HEK293 (cell line): ENCODE results near the gene TAP2.

Experiments
- KLF1 ChIP-seq: fragments of 450-650 bp; formaldehyde crosslinking; IDR thresholded peaks from 2 replicates; pipeline ENCODE4 v1.5.1; 2016; ENCODE audit warnings: missing biosample characterization, missing genetic modification characterization
- MYNN ChIP-seq: fragments of 450-650 bp; formaldehyde crosslinking; IDR thresholded peaks from 2 replicates; pipeline ENCODE4 v1.5.1; 2016; ENCODE audit warnings: missing biosample characterization, missing genetic modification characterization, borderline replicate concordance
- RBAK ChIP-seq: fragments of 450-650 bp; formaldehyde crosslinking; IDR thresholded peaks from 2 replicates; pipeline ENCODE4 v1.5.1; 2016; ENCODE audit warnings: missing biosample characterization, missing genetic modification characterization
- TCF7L2 ChIP-seq: IDR thresholded peaks from 2 replicates; pipeline ENCODE4 v1.6.1; 2011; ENCODE audit warnings: low read depth, mild to moderate bottlenecking, inconsistent platforms, low read length, moderate library complexity, borderline replicate concordance
- WT1 ChIP-seq: fragments of 450-650 bp; formaldehyde crosslinking; IDR thresholded peaks from 2 replicates; pipeline ENCODE4 v1.5.1; 2016; ENCODE audit warnings: missing biosample characterization, missing genetic modification characterization
- ZBTB21 ChIP-seq: fragments of 450-650 bp; formaldehyde crosslinking; IDR thresholded peaks from 2 replicates; pipeline ENCODE4 v1.5.1; 2017; ENCODE audit warnings: missing biosample characterization, missing genetic modification characterization
- ZFP41 ChIP-seq: fragments of 450-650 bp; formaldehyde crosslinking; IDR thresholded peaks from 2 replicates; pipeline ENCODE4 v1.5.1; 2016; ENCODE audit warnings: missing biosample characterization, missing genetic modification characterization, borderline replicate concordance
- ZNF114 ChIP-seq: fragments of 450-650 bp; formaldehyde crosslinking; IDR thresholded peaks from 2 replicates; pipeline ENCODE4 v1.5.0; 2017; ENCODE audit warnings: missing biosample characterization, missing genetic modification characterization
- ZNF24 ChIP-seq: fragments of 450-650 bp; formaldehyde crosslinking; IDR thresholded peaks from 2 replicates; pipeline ENCODE4 v1.5.1; 2016; ENCODE audit warnings: missing biosample characterization, missing genetic modification characterization
- ZNF311 ChIP-seq: fragments of 450-650 bp; formaldehyde crosslinking; IDR thresholded peaks from 2 replicates; pipeline ENCODE4 v1.5.1; 2017; ENCODE audit warnings: missing biosample characterization, missing genetic modification characterization, borderline replicate concordance
- TF ChIP-seq, protein P1 (sequence below): fragments of 450-650 bp; formaldehyde crosslinking; IDR thresholded peaks from 2 replicates; pipeline ENCODE4 v1.5.1; 2017; ENCODE audit warnings: missing biosample characterization, missing genetic modification characterization
- TF ChIP-seq, protein P2 (sequence below): fragments of 450-650 bp; formaldehyde crosslinking; IDR thresholded peaks from 2 replicates; pipeline ENCODE4 v1.5.1; 2016; ENCODE audit warnings: missing biosample characterization, missing genetic modification characterization
- TF ChIP-seq, protein P3 (sequence below): fragments of 450-650 bp; formaldehyde crosslinking; IDR thresholded peaks from 2 replicates; pipeline ENCODE4 v1.5.1; 2016; ENCODE audit warnings: missing biosample characterization, missing genetic modification characterization
- TF ChIP-seq, protein P4 (sequence below): sonication (generic); formaldehyde crosslinking; IDR thresholded peaks from 2 replicates; pipeline ENCODE4 v1.8.1; 2022; ENCODE audit warnings: mild to moderate bottlenecking, moderate library complexity, missing genetic modification reagents

DNA sequence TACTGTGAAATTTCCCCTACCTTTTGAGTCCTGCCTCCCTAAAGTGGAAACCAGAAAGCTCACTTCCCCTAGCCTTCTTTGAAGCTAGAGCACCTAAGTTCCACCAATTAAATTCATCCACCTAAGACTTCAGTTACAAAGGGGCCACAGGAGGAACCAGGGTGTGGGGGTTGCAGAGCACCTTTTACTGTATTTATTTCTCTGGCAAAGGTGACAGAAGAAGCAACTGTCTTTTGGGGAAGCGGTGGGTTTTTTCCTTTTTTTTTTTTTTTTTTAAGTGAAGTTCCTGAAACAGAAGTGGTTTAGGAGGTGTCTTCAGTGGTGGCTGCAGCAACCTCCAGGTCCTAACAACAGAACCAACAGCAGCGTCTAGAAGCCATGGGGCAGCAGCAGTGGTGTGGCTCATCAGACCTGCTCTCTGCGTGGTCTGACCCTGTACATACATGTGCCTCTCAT, 28.5 kb upstream of the TAP2 start:
- TF ChIP-seq, protein P1, sequence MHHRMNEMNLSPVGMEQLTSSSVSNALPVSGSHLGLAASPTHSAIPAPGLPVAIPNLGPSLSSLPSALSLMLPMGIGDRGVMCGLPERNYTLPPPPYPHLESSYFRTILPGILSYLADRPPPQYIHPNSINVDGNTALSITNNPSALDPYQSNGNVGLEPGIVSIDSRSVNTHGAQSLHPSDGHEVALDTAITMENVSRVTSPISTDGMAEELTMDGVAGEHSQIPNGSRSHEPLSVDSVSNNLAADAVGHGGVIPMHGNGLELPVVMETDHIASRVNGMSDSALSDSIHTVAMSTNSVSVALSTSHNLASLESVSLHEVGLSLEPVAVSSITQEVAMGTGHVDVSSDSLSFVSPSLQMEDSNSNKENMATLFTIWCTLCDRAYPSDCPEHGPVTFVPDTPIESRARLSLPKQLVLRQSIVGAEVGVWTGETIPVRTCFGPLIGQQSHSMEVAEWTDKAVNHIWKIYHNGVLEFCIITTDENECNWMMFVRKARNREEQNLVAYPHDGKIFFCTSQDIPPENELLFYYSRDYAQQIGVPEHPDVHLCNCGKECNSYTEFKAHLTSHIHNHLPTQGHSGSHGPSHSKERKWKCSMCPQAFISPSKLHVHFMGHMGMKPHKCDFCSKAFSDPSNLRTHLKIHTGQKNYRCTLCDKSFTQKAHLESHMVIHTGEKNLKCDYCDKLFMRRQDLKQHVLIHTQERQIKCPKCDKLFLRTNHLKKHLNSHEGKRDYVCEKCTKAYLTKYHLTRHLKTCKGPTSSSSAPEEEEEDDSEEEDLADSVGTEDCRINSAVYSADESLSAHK (tag by site-specific recombination): no peak
- TF ChIP-seq, protein P2, sequence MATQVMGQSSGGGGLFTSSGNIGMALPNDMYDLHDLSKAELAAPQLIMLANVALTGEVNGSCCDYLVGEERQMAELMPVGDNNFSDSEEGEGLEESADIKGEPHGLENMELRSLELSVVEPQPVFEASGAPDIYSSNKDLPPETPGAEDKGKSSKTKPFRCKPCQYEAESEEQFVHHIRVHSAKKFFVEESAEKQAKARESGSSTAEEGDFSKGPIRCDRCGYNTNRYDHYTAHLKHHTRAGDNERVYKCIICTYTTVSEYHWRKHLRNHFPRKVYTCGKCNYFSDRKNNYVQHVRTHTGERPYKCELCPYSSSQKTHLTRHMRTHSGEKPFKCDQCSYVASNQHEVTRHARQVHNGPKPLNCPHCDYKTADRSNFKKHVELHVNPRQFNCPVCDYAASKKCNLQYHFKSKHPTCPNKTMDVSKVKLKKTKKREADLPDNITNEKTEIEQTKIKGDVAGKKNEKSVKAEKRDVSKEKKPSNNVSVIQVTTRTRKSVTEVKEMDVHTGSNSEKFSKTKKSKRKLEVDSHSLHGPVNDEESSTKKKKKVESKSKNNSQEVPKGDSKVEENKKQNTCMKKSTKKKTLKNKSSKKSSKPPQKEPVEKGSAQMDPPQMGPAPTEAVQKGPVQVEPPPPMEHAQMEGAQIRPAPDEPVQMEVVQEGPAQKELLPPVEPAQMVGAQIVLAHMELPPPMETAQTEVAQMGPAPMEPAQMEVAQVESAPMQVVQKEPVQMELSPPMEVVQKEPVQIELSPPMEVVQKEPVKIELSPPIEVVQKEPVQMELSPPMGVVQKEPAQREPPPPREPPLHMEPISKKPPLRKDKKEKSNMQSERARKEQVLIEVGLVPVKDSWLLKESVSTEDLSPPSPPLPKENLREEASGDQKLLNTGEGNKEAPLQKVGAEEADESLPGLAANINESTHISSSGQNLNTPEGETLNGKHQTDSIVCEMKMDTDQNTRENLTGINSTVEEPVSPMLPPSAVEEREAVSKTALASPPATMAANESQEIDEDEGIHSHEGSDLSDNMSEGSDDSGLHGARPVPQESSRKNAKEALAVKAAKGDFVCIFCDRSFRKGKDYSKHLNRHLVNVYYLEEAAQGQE (tag by site-specific recombination): no peak
- TF ChIP-seq MYNN (no peak), ZBTB21 (tag by site-specific recombination) (no peak), WT1 (tag by site-specific recombination) (no peak), RBAK (tag by site-specific recombination) (no peak), KLF1 (no peak), TCF7L2 (no peak), ZFP41 (tag by site-specific recombination) (no peak), ZNF311 (no peak), ZNF24 (tag by site-specific recombination) (no peak), ZNF114 (tag by site-specific recombination) (no peak)
- TF ChIP-seq, protein P3, sequence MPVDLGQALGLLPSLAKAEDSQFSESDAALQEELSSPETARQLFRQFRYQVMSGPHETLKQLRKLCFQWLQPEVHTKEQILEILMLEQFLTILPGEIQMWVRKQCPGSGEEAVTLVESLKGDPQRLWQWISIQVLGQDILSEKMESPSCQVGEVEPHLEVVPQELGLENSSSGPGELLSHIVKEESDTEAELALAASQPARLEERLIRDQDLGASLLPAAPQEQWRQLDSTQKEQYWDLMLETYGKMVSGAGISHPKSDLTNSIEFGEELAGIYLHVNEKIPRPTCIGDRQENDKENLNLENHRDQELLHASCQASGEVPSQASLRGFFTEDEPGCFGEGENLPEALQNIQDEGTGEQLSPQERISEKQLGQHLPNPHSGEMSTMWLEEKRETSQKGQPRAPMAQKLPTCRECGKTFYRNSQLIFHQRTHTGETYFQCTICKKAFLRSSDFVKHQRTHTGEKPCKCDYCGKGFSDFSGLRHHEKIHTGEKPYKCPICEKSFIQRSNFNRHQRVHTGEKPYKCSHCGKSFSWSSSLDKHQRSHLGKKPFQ (tag by site-specific recombination): no peak
- TF ChIP-seq, protein P4, sequence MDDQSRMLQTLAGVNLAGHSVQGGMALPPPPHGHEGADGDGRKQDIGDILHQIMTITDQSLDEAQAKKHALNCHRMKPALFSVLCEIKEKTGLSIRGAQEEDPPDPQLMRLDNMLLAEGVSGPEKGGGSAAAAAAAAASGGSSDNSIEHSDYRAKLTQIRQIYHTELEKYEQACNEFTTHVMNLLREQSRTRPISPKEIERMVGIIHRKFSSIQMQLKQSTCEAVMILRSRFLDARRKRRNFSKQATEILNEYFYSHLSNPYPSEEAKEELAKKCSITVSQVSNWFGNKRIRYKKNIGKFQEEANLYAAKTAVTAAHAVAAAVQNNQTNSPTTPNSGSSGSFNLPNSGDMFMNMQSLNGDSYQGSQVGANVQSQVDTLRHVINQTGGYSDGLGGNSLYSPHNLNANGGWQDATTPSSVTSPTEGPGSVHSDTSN (CRISPR knock-in tag): no peak
